ENCODE data around the gene C2orf68.

DNA sequence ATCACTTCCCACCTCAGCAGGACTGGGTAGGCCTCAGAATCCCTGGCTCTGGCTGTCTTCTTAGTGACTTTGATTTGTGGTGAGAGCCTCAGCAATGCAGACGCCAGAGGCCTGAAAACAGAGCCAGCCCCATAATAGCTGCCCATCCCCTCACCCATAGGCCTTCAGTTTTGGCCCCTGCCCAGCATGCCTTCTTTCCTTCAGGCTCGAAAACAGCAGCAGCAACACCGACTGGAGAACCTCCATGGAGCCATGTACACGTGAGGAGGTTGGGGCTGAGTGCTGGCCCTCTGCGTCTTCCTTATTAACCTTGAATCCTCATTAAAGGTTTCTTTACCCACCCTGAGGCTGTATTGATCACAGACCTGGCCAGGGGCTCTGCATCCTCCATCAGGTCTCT, 14.6 kb downstream of the C2orf68 start:
- TF ChIP-seq POLR2A (IDR thresholded peaks at IDR 0.05) (no peak), CTCF (IDR thresholded peaks at IDR 0.05) (no peak), EP300 (IDR thresholded peaks at IDR 0.05) (no peak)

Measured in tibial nerve (tissue), 4 donors.